SK-N-SH (cell line): ENCODE measurements around the gene CEP112.
A peak's percentile ranks its signal among the peaks of the same experiment; 100 is the strongest.

Experiments used
- ELF1 ChIP-seq: IDR thresholded peaks from 2 replicates; pipeline ENCODE4 v1.4.0; 2012
- EP300 ChIP-seq, 2 experiments: IDR thresholded peaks; 2 replicates each; pipeline versions ENCODE4 v1.4.0 to v1.6.1; 2012; ENCODE audit warnings: borderline replicate concordance in 1 of 2, low read depth in 1 of 2, low read length in 1 of 2
- FOXJ3 ChIP-seq: sonication (generic); formaldehyde crosslinking; IDR thresholded peaks from 2 replicates; pipeline ENCODE4 v1.5.1; 2020; ENCODE audit warnings: mild to moderate bottlenecking, missing genetic modification reagents
- GABPA ChIP-seq: IDR thresholded peaks from 2 replicates; pipeline ENCODE4 v1.4.0; 2012; ENCODE audit warnings: low read depth, mild to moderate bottlenecking
- MXI1 ChIP-seq: IDR thresholded peaks from 2 replicates; pipeline ENCODE4 v1.6.1; 2012; ENCODE audit warnings: mild to moderate bottlenecking, low read depth, low read length, improper control_type of control experiment
- NRF1 ChIP-seq: IDR thresholded peaks from 2 replicates; pipeline ENCODE4 v1.6.1; 2012; ENCODE audit warnings: low read depth, mild to moderate bottlenecking, low read length
- TAF1 ChIP-seq: IDR thresholded peaks from 2 replicates; pipeline ENCODE4 v1.6.1; 2012; ENCODE audit warnings: low read depth, mild to moderate bottlenecking, low read length, moderate library complexity, borderline replicate concordance
- TCF12 ChIP-seq: IDR thresholded peaks from 2 replicates; pipeline ENCODE4 v1.4.0; 2012
- YY1 ChIP-seq: IDR thresholded peaks from 2 replicates; pipeline ENCODE4 v1.4.0; 2012; ENCODE audit warnings: low read depth, mild to moderate bottlenecking
- TF ChIP-seq, protein P1 (sequence below): fragments of 200-600 bp; sonication (generic); IDR thresholded peaks from 2 replicates; pipeline ENCODE4 v1.6.1; 2017; ENCODE audit warnings: antibody characterized with exemption, mild to moderate bottlenecking, moderate library complexity

DNA sequence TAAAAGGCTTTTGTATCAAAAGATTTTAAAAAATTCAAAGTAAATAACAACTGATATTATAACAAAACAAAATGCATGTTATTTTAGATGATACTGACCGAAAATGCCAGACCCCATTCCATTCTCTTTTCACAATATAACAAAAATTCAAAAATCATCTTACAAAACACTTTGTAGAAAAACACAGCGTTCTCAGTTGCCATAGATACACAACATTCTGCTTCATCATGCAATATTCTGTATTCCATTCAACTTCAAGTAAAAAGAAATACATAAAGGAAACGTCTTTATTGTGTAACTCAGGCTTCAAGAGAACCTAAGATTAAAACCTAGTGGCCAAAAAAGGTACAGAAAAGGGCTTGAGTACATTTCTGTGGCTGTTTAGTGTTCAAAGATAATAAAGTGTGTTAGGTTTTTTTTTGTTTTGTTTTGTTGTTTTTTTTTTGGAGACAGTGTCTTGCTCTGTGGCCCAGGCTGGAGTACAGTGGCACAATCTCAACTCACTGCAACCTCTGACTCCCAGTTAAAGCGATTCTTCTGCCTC is 250.5 kb downstream of the CEP112 start:
- TF ChIP-seq YY1 (no peak), TCF12 (no peak), TAF1 (no peak), MXI1 (no peak), EP300 (IDR thresholded peaks at IDR 0.05; ENCODE audit: borderline replicate concordance in 1 of 2, low read depth in 1 of 2, low read length in 1 of 2) (no peak), NRF1 (no peak), FOXJ3 (CRISPR knock-in tag) (no peak), ELF1 (no peak), GABPA (no peak)
- TF ChIP-seq, protein P1, sequence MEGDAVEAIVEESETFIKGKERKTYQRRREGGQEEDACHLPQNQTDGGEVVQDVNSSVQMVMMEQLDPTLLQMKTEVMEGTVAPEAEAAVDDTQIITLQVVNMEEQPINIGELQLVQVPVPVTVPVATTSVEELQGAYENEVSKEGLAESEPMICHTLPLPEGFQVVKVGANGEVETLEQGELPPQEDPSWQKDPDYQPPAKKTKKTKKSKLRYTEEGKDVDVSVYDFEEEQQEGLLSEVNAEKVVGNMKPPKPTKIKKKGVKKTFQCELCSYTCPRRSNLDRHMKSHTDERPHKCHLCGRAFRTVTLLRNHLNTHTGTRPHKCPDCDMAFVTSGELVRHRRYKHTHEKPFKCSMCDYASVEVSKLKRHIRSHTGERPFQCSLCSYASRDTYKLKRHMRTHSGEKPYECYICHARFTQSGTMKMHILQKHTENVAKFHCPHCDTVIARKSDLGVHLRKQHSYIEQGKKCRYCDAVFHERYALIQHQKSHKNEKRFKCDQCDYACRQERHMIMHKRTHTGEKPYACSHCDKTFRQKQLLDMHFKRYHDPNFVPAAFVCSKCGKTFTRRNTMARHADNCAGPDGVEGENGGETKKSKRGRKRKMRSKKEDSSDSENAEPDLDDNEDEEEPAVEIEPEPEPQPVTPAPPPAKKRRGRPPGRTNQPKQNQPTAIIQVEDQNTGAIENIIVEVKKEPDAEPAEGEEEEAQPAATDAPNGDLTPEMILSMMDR: peak; percentile 37; the same call in 1 of the 2 replicates
